ENCODE results near the gene SORL1.
"Not testable (repeated sequence)": the region's sequence is repeated elsewhere in the genome, so short reads cannot be mapped to it uniquely, and the experiment has no call there.

SORL1 gene

GRCh38 chr11:121614636-121615240, 162.6 kb downstream of the SORL1 start:
- no peak for DNase-seq (ENCODE audit: low spot score)
- FAIRE-seq = no peak

- DNase-seq (ENCODE audit: low spot score) (no peak), FAIRE-seq (no peak)
Observed at GRCh38 chr11:121615501-121615900, 163.4 kb downstream of the SORL1 start.

GRCh38 chr11:121618516-121618915, 166.4 kb downstream of the SORL1 start:
- DNase-seq (ENCODE audit: low spot score) = no peak
- FAIRE-seq = no peak

GRCh38 chr11:121625777-121626506, 173.8 kb downstream of the SORL1 start:
- FAIRE-seq (no peak), DNase-seq (ENCODE audit: low spot score) (no peak)

GRCh38 chr11:121626507-121626875, 174.4 kb downstream of the SORL1 start:
- DNase-seq (ENCODE audit: low spot score) = no peak
- no peak for FAIRE-seq

- FAIRE-seq (no peak), DNase-seq (ENCODE audit: low spot score) (no peak)
Observed at GRCh38 chr11:121626980-121627379, 174.9 kb downstream of the SORL1 start.

GRCh38 chr11:121630041-121630440, 177.9 kb downstream of the SORL1 start:
- FAIRE-seq (no peak), DNase-seq (ENCODE audit: low spot score) (no peak)

GRCh38 chr11:121631456-121631855, 179.3 kb downstream of the SORL1 start:
- DNase-seq (ENCODE audit: low spot score) (no peak), FAIRE-seq (no peak)

GRCh38 chr11:121634273-121634672, 182.2 kb downstream of the SORL1 start:
- FAIRE-seq (no peak), DNase-seq (ENCODE audit: low spot score) (no peak)

- DNase-seq (ENCODE audit: low spot score) (no peak), FAIRE-seq (no peak)
Observed at GRCh38 chr11:121634889-121635288, 182.8 kb downstream of the SORL1 start.

GRCh38 chr11:121636081-121636799, 184.1 kb downstream of the SORL1 start:
- no peak for FAIRE-seq
- no peak for DNase-seq (ENCODE audit: low spot score)

GRCh38 chr11:121636800-121637176, 184.7 kb downstream of the SORL1 start:
- FAIRE-seq (no peak), DNase-seq (ENCODE audit: low spot score) (no peak)

- not testable (repeated sequence) for FAIRE-seq; DNase-seq (ENCODE audit: low spot score)
Observed at GRCh38 chr11:121637587-121637986, 185.5 kb downstream of the SORL1 start.

- no peak for DNase-seq (ENCODE audit: low spot score)
- FAIRE-seq = no peak
Observed at GRCh38 chr11:121643479-121644186, 191.5 kb downstream of the SORL1 start.

GRCh38 chr11:121644187-121644512, 192.0 kb downstream of the SORL1 start:
- FAIRE-seq (no peak), DNase-seq (ENCODE audit: low spot score) (no peak)

GRCh38 chr11:121645001-121645400, 192.9 kb downstream of the SORL1 start:
- FAIRE-seq = no peak
- DNase-seq (ENCODE audit: low spot score) = no peak

GRCh38 chr11:121645596-121645995, 193.5 kb downstream of the SORL1 start:
- DNase-seq (ENCODE audit: low spot score) (no peak), FAIRE-seq (no peak)

GRCh38 chr11:121648306-121648705, 196.2 kb downstream of the SORL1 start:
- DNase-seq (ENCODE audit: low spot score) = no peak
- FAIRE-seq = no peak

- DNase-seq (ENCODE audit: low spot score) = no peak
- FAIRE-seq = no peak
Observed at GRCh38 chr11:121649798-121650197, 197.7 kb downstream of the SORL1 start.

GRCh38 chr11:121650351-121651256, 198.5 kb downstream of the SORL1 start:
- DNase-seq (ENCODE audit: low spot score) = no peak
- no peak for FAIRE-seq

- DNase-seq (ENCODE audit: low spot score) (no peak), FAIRE-seq (no peak)
Observed at GRCh38 chr11:121651257-121651605, 199.1 kb downstream of the SORL1 start.
